RWPE2 (cell line): Measurements from ENCODE around the gene SMYD3.

Experiments
- ATAC-seq: fragments of 200-7000 bp; cut with Tn5 transposase; 3 replicates; pipeline ENCODE4 v1.9.1; 2021; ENCODE audit warnings: low read depth
- DNase-seq: peaks from one replicate; pipeline ENCODE4 v3.0.0-alpha.2; 2020; ENCODE audit warnings: low spot score
- H3K27ac ChIP-seq: fragments of 450-650 bp; 2 replicates; pipeline ENCODE4 v1.5.1; 2017; ENCODE audit warnings: mild to moderate bottlenecking; ENCODE audit not compliant: poor library complexity, severe bottlenecking
- H3K27me3 ChIP-seq: fragments of 250-450 bp; sonication (Bioruptor Pico); 2 replicates; pipeline ENCODE4 v1.5.1; 2021; ENCODE audit warnings: mild to moderate bottlenecking, moderate library complexity; ENCODE audit not compliant: insufficient read depth, poor library complexity, severe bottlenecking
- H3K36me3 ChIP-seq: fragments of 250-450 bp; sonication (Bioruptor Pico); 2 replicates; pipeline ENCODE4 v1.5.1; 2020; ENCODE audit warnings: low read depth, mild to moderate bottlenecking, moderate library complexity
- H3K4me1 ChIP-seq: fragments of 250-450 bp; sonication (Bioruptor Pico); 2 replicates; pipeline ENCODE4 v1.5.1; 2021; ENCODE audit warnings: mild to moderate bottlenecking, moderate library complexity; ENCODE audit not compliant: insufficient read depth, poor library complexity, severe bottlenecking
- H3K4me3 ChIP-seq: fragments of 250-450 bp; sonication (Bioruptor Pico); 2 replicates; pipeline ENCODE4 v1.5.1; 2021; ENCODE audit warnings: mild to moderate bottlenecking, moderate library complexity; ENCODE audit not compliant: severe bottlenecking
- H3K9me3 ChIP-seq: fragments of 250-450 bp; sonication (Bioruptor Pico); 2 replicates; pipeline ENCODE4 v1.5.1; 2021; ENCODE audit warnings: mild to moderate bottlenecking, moderate library complexity; ENCODE audit not compliant: severe bottlenecking
- CTCF ChIP-seq: fragments of 450-650 bp; IDR thresholded peaks from one replicate; pipeline ENCODE4 v1.5.1; 2017; ENCODE audit warnings: mild to moderate bottlenecking, moderate library complexity; ENCODE audit not compliant: poor library complexity, severe bottlenecking

SMYD3 gene

GRCh38 chr1:246005067-246005466 is 502.0 kb downstream of the SMYD3 start:
- Histone ChIP-seq H3K27ac (no peak overlapping the region), H3K36me3 (no peaks in the 10 kb centered on the region), H3K9me3 (no peaks in the 10 kb centered on the region), H3K4me1 (no peaks in the 10 kb centered on the region), H3K27me3 (no peaks in the 10 kb centered on the region), H3K4me3 (no peak overlapping the region)
- ATAC-seq (peak; percentile 72), DNase-seq (no peak)
- TF ChIP-seq CTCF = no peak

- no peaks in the 10 kb centered on the region for H3K36me3 ChIP-seq
- no peaks in the 10 kb centered on the region for H3K4me1 ChIP-seq
- H3K27ac ChIP-seq = no peak overlapping the region
- no peak for TF ChIP-seq CTCF
- ATAC-seq (no peak), DNase-seq (no peak)
- no peaks in the 10 kb centered on the region for H3K9me3 ChIP-seq
- no peaks in the 10 kb centered on the region for H3K27me3 ChIP-seq
- no peak overlapping the region for H3K4me3 ChIP-seq
Observed at GRCh38 chr1:246004301-246004700, 502.8 kb downstream of the SMYD3 start.

DNA sequence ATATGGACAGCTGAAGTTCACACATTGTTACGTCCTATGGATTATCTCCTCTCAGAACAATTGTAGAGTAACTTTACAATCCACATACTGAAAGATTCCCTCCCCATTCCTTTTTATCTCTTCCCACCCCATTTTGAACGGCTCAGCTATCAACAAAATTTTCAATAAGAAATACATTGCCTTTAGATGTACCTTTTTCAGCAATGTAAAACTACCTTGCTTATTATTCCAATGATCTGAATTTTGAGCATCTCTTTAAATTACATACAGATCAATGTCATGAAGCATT is 503.7 kb downstream of the SMYD3 start:
- H3K9me3 ChIP-seq = no peaks in the 10 kb centered on the region
- peak; percentile 43 for TF ChIP-seq CTCF

GRCh38 chr1:246002725-246003441 is 504.2 kb downstream of the SMYD3 start:
- Histone ChIP-seq H3K27ac (no peak overlapping the region), H3K4me3 (no peak overlapping the region), H3K36me3 (no peaks in the 10 kb centered on the region), H3K27me3 (no peaks in the 10 kb centered on the region), H3K4me1 (peaks cover 4% of the 10 kb centered on the region), H3K9me3 (no peaks in the 10 kb centered on the region)
- peak; percentile 63 for ATAC-seq
- DNase-seq = no peak
- TF ChIP-seq CTCF = peak; percentile 72

More for the DNA sequence above, 503.7 kb downstream of the SMYD3 start:
- Histone ChIP-seq H3K27ac (no peak overlapping the region), H3K4me1 (no peaks in the 10 kb centered on the region), H3K27me3 (no peaks in the 10 kb centered on the region), H3K4me3 (no peak overlapping the region), H3K36me3 (no peaks in the 10 kb centered on the region)
- DNase-seq (no peak), ATAC-seq (no peak)

DNA sequence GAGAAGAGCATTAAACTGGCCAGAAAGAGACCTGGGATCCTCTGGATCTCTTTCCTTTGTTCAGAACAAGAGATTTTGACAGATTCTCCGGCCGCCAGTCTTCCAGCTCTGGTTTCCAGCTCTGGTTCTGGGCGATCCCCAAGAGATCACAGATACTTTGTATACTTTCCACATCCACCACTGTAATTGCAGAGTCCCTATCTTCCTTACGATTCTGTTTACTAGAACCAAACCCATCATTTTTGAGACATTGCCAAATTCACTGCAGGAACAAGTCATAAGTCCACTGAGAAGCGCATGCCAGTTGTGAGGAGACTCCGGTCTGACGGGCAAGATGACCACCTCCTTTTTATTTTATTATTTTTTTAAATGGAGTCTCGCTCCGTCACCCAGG is 505.2 kb downstream of the SMYD3 start:
- H3K9me3 ChIP-seq = no peaks in the 10 kb centered on the region
- H3K4me3 ChIP-seq = no peak overlapping the region
- no peaks in the 10 kb centered on the region for H3K36me3 ChIP-seq
- DNase-seq (no peak), ATAC-seq (no peak)
- peaks cover 7% of the 10 kb centered on the region for H3K4me1 ChIP-seq
- no peaks in the 10 kb centered on the region for H3K27me3 ChIP-seq
- no peak overlapping the region for H3K27ac ChIP-seq
- no peak for TF ChIP-seq CTCF
